Lower lobe of right lung (tissue), 2 donors: ENCODE data around the gene DDAH1. TPM values are rescaled to one million over a fixed set of nuclear protein-coding genes. Genes with fewer than 3 reads are reported as not detected.

Experiments used
- ATAC-seq, 2 donors: fragments of 200-7000 bp; cut with Tn5 transposase; one replicate each; pipeline ENCODE4 v1.9.1; 2020 to 2022; ENCODE audit warnings: mild to moderate bottlenecking in 2 of 2, moderate library complexity in 2 of 2
- DNase-seq: peaks from one replicate; pipeline ENCODE4 v3.0.0-alpha.2; 2020
- H3K27ac ChIP-seq: fragments of 200-600 bp; one replicate; pipeline ENCODE4 v1.8.0; 2022
- H3K27me3 ChIP-seq: fragments of 200-600 bp; one replicate; pipeline ENCODE4 v1.8.0; 2022; ENCODE audit warnings: low read depth
- H3K36me3 ChIP-seq: fragments of 200-600 bp; one replicate; pipeline ENCODE4 v1.8.0; 2022; ENCODE audit warnings: mild to moderate bottlenecking
- H3K4me1 ChIP-seq: fragments of 200-600 bp; one replicate; pipeline ENCODE4 v1.8.0; 2022
- H3K4me3 ChIP-seq: fragments of 200-600 bp; one replicate; pipeline ENCODE4 v1.8.0; 2022; ENCODE audit warnings: mild to moderate bottlenecking
- H3K9me3 ChIP-seq: fragments of 200-600 bp; one replicate; pipeline ENCODE4 v1.8.0; 2022
- CTCF ChIP-seq: fragments of 200-600 bp; IDR thresholded peaks from one replicate; pipeline ENCODE4 v1.8.0; 2022; ENCODE audit warnings: antibody characterized with exemption, mild to moderate bottlenecking
- intact Hi-C: fragments of 100-400 bp; cut with DNase I; formaldehyde crosslinking; loops from one replicate; pipeline ENCODE4 v1.11.0; 2022
- total RNA-seq: library from RNA; stranded (reverse); fragmentation: NEBNext Ultra II Directional; extraction: Animal tissue kit (Norgen Biotek cat#: 25700); gene quantifications from one replicate; pipeline ENCODE4 v1.2.1, GENCODE V29; 2021
- donor health status: DM: no; HTN: yes; CAD: no; lungs with severe emphysema.

Gene DDAH1
- total RNA-seq, 1 donor from 2014 or later: 48.4 TPM

- no peaks in the 10 kb centered on the region for H3K27me3 ChIP-seq
- no peak overlapping the region for H3K27ac ChIP-seq
- H3K4me1 ChIP-seq: no peaks in the 10 kb centered on the region
- no peaks in the 10 kb centered on the region for H3K36me3 ChIP-seq
- intact Hi-C loops: no loop called here
- H3K4me3 ChIP-seq: no peak overlapping the region
- no peak for TF ChIP-seq CTCF
- ATAC-seq (peak in 1 of 2 donors; percentile 48), DNase-seq (no peak)
- no peaks in the 10 kb centered on the region for H3K9me3 ChIP-seq
Observed at GRCh38 chr1:85372683-85373377, 92.1 kb downstream of the DDAH1 start.

GRCh38 chr1:85371021-85371420, 93.9 kb downstream of the DDAH1 start:
- no peaks in the 10 kb centered on the region for H3K4me1 ChIP-seq
- peak in 1 of 2 donors; percentile 9 for ATAC-seq
- no peak for DNase-seq
- H3K36me3 ChIP-seq: no peaks in the 10 kb centered on the region
- no peak for TF ChIP-seq CTCF
- no peaks in the 10 kb centered on the region for H3K9me3 ChIP-seq
- intact Hi-C loops: no loop called here
- no peak overlapping the region for H3K4me3 ChIP-seq
- H3K27ac ChIP-seq: no peak overlapping the region
- H3K27me3 ChIP-seq: no peaks in the 10 kb centered on the region

- Histone ChIP-seq H3K27me3 (no peaks in the 10 kb centered on the region), H3K4me3 (no peak overlapping the region), H3K36me3 (no peaks in the 10 kb centered on the region), H3K27ac (no peak overlapping the region), H3K9me3 (no peaks in the 10 kb centered on the region), H3K4me1 (no peaks in the 10 kb centered on the region)
- no peak for DNase-seq
- no peak for TF ChIP-seq CTCF
- no peak for ATAC-seq
- intact Hi-C loops: no loop called here
Observed at GRCh38 chr1:85368073-85368770, 96.7 kb downstream of the DDAH1 start.

- H3K27ac ChIP-seq: no peak overlapping the region
- no peak for ATAC-seq
- no peaks in the 10 kb centered on the region for H3K9me3 ChIP-seq
- H3K27me3 ChIP-seq: no peaks in the 10 kb centered on the region
- H3K36me3 ChIP-seq: no peaks in the 10 kb centered on the region
- H3K4me3 ChIP-seq: no peak overlapping the region
- no peaks in the 10 kb centered on the region for H3K4me1 ChIP-seq
- TF ChIP-seq CTCF: no peak
- intact Hi-C loops: no loop called here
- no peak for DNase-seq
Observed at GRCh38 chr1:85366391-85367170, 98.4 kb downstream of the DDAH1 start.

- no peaks in the 10 kb centered on the region for H3K9me3 ChIP-seq
- intact Hi-C loops: no loop called here
- H3K27ac ChIP-seq: no peak overlapping the region
- H3K27me3 ChIP-seq: no peaks in the 10 kb centered on the region
- H3K4me3 ChIP-seq: no peak overlapping the region
- ATAC-seq (no peak), DNase-seq (no peak)
- no peaks in the 10 kb centered on the region for H3K36me3 ChIP-seq
- H3K4me1 ChIP-seq: peaks cover 4% of the 10 kb centered on the region
- TF ChIP-seq CTCF: no peak
Observed at GRCh38 chr1:85365851-85366250, 99.1 kb downstream of the DDAH1 start.
